ENCODE measurements around the gene APLF. TPM values are rescaled to one million over a fixed set of nuclear protein-coding genes. Genes with fewer than 3 reads are reported as not detected.
A peak's percentile ranks its signal among the peaks of the same experiment; 100 is the strongest.

Gene APLF
- 7.9 TPM for total RNA-seq

GRCh38 chr2:68467077-68467960 lies at the start of gene APLF, which contains the start of gene FBXO48:
APLF (plus strand) TSS chr2:68467585; CDS start chr2:68467732, 147 bp downstream.
FBXO48 (minus strand) TSS chr2:68467294; CDS start chr2:68465145, 2,149 bp downstream.
- DNase-seq = peak; percentile 100

DNA sequence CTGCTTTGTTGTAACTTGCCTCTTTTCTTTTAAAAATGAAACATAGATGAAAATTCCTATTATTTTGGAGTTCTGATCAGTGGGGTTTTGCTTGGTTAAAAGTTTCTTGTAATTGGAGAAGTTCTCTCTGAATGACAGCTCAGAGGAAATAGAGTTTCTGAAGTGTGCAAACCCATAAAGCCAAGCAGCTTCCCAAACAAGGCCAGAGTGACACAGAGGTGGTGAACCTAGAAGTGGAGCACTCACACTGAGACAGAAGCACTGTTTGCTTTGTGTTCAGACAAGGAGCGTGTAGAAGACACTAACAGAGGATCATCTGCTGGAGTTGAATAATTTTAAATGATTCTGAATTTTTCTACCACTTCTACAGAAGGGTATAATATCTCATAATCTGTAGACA lies 49.5 kb upstream of the APLF start:
- DNase-seq = no peak

DNA sequence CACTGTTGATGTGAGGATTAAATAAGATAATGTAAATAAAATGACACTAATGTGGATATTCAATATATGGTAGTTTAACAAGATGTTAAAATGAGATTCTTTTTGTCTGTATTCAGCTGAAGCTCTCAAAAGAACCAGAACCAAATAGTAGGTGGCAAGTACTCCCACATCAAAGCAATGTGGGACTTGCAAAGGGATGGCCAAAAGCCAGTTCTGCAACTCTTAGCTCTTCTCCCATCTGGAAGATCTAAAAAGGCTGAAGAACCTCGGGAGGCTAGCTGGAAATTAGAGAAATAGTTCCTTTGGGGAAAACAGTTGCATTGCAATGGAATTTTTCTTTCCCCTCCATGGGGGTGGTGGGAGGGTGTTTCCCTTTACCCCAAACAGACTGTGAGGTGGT lies 49.0 kb upstream of the APLF start:
- DNase-seq = no peak

GRCh38 chr2:68418855-68419254 lies 48.5 kb upstream of the APLF start:
- no peak for DNase-seq

GRCh38 chr2:68420254-68420910 lies 47.0 kb upstream of the APLF start:
- DNase-seq = no peak

- DNase-seq = no peak
Measured at GRCh38 chr2:68423966-68424650, 43.3 kb upstream of the APLF start.

- DNase-seq = no peak
Measured at GRCh38 chr2:68425503-68425902, 41.9 kb upstream of the APLF start.

DNA sequence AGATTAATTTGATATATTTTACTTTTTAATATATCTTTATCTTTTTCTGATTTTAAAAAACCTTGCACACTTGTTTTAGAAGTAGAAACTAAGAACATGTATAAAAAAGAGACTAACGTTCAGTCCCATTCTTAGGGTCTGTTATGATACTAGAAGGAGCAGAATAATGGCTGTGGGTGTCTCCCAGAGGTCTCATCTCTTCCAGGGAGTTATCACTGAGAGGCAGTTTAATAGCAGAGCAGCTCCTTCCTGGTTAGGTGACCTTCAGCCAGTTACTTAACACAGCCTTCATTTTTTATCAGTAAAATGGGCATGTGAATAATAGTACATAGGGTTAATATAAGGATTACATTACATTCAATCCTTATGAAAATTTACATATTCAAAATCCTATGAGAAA lies 40.9 kb upstream of the APLF start:
- no peak for DNase-seq

- DNase-seq = no peak
Measured at GRCh38 chr2:68426848-68427579, 40.4 kb upstream of the APLF start.

GRCh38 chr2:68428126-68428525 lies 39.3 kb upstream of the APLF start:
- DNase-seq = no peak

DNA sequence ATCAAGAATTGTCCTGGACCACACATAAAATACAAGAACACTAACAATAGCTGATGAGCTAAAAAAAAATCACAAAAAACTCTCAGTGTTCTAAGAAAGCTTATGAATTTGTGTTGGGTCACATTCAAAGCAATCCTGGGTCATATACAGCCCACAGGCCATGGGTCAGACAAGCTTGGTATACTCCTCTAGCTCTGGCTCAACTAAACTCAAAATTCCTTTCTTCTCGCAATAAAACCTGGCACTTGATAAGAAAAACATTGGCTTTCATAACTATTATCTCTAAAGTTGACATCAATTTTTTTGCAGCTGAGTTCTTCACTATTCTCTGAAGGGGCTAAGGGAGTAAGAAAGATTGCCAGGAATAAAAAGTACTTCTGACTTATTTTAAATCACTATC lies 38.6 kb upstream of the APLF start:
- DNase-seq = no peak

- DNase-seq = no peak
Measured at GRCh38 chr2:68429311-68429826, 38.0 kb upstream of the APLF start.

GRCh38 chr2:68431316-68431972 lies 35.9 kb upstream of the APLF start:
- DNase-seq = no peak

DNA sequence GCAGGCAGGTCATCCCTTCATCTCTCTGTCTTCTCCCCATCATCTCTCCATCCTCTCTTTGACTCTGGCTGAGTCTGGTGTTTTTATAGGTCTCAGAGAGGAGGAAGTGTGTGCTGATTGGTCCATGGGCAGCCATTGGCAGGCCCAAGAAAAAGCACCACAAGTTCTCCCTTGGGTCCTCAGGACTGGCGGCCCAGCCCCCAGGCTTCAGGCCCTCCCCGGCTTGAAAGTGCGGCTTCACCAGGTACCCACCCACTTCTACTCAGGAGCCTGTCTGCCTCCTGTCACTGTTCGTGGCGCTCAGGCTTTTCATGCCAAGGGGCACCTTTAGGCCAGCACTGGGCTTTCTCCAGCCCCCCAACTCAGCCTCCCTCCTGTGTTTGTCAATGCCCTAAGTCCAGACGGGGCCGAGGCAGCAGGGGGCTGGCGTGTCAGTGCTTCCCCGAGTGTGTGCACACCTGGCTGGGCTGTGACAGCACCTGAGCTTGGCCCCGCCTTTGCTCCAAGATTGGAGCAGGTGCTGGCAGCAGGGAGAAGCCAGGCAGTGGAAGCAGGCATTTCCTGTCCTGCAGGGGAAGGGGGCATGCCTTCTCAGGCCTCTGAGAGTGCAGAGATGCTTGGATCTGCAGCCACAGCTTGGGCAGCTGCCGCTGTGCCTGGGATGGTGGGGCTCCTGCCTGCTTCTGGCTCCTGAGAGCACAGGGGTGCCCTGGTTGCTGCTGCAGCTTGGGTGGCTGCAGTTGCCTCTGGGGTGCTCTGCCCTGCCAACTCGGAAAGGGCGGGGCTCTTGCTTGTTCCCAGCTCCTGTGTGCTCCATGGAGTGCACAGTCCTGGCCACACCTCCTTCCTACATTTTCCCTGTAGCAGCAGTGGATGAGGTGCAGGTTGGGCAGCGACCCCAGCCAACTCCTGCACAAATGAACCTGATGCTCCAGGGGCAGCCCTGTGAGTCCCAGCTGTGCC lies 34.4 kb upstream of the APLF start:
- DNase-seq = no peak

- no peak for DNase-seq
Measured at GRCh38 chr2:68434981-68435380, 32.4 kb upstream of the APLF start.

- DNase-seq = no peak
Measured at GRCh38 chr2:68435615-68436014, 31.8 kb upstream of the APLF start.

DNA sequence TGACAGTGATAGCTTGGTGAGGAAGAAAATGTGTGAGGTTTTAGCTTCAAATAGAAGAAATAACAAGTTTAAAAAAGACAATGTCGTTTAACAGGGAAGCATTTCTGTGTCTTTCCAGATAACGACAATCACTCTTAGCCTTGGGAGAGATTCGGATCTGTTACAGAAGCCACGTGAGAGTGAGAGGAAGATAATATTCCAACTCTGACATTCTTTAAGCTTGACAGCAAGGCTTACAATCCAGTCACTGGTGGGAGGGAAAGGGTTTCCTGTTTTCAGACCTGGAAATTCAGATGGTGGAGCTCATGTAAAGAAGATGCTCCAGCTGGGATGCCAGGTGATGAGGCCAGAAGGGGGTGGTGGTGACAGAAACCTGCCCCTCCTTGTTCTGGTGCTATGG lies 31.1 kb upstream of the APLF start:
- DNase-seq = no peak

DNA sequence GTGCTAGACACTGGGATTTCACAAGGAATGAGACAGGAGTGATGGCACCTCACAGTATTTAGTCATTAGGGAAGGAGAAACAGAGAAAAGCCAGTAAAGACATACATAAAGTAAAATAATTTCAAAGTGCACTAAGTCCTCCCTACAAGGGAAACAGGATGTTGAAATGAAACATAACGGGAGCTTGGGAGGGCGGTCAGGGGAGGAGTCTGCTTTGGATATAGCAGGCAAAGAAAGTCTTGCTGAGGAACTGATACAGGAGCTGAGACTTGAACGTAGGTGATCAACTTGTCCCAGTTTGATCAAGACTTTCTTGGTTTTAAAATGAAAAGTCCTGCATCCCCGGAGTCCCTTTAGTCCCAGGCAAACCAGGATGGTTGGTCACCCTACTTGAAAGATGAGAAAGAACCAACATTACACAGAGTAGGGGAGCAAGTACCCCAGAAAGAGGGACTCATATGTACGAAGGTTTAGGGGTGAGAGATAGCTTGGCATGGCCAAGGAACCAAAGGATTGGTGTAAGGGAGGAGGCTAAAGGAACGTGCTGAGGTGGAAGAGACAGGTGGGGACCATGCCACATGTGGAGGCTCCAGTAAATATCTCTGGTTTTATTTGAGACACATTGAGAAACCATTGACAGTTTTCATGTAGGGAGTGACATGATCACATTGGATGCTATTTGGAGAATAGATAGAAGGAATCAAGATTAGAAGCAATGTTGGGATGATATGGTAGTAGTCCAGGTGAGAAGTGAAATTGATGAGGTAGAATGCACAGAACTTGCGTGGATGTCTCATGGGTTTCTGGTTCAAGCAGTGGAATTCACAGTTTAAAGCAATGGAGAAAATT lies 28.7 kb upstream of the APLF start:
- DNase-seq = no peak

All from tongue (tissue), 2 donors.